GM12878 (cell line): ENCODE measurements around the gene CRYBG3. TPM values are rescaled to one million over a fixed set of nuclear protein-coding genes. Genes with fewer than 3 reads are reported as not detected.

ENCODE experiments used
- ATAC-seq: fragments of 200-7000 bp; cut with Tn5 transposase; 3 replicates; pipeline ENCODE4 v1.9.1; 2020; ENCODE audit warnings: mild to moderate bottlenecking, moderate library complexity
- BruUV-seq: library from RNA; stranded (reverse); fragments of 400-500 nt; replicated peaks from 2 replicates; lab custom pipeline; 2021; lab: Mats Ljungman, UMichigan
- CTCF ChIA-PET: fragments of 300-600 bp; sonication (Branson Sonifier 250); formaldehyde crosslinking; extraction: SDS; loops from one replicate; lab custom pipeline; 2021; ENCODE audit warnings: inconsistent platforms; lab: Yijun Ruan, JAX
- POLR2A ChIA-PET: fragments of 350-600 bp; formaldehyde crosslinking; extraction: SDS; loops from one replicate; lab custom pipeline; 2021; ENCODE audit warnings: inconsistent platforms; lab: Charles Lee
- RAD21 ChIA-PET: fragments of 300-600 bp; sonication (Branson Sonifier 250); formaldehyde crosslinking; loops from one replicate; lab custom pipeline; 2023; ENCODE audit warnings: antibody characterized with exemption; ENCODE audit not compliant: unreplicated experiment; lab: Charles Lee
- SMC1A ChIA-PET: fragments of 300-600 bp; sonication (Branson Sonifier 250); formaldehyde crosslinking; loops from one replicate; lab custom pipeline; 2023; ENCODE audit not compliant: unreplicated experiment, uncharacterized antibody; lab: Charles Lee
- DNase-seq: peaks from one replicate; pipeline ENCODE4 v3.0.0-alpha.2; 2011; ENCODE audit warnings: low read depth, low spot score
- FAIRE-seq: peaks from 3 replicates; lab custom pipeline; 2011; peaks lifted over from hg19 to GRCh38; lab: Jason Lieb, UNC
- H2AFZ ChIP-seq: 2 replicates; pipeline ENCODE4 v1.6.0; 2011; ENCODE audit warnings: low read depth, low read length, control low read depth; ENCODE audit not compliant: control insufficient read depth
- H3K27ac ChIP-seq: 2 replicates; pipeline ENCODE4 v1.5.1; 2011; ENCODE audit warnings: control low read depth; ENCODE audit not compliant: control insufficient read depth, insufficient read depth
- H3K27me3 ChIP-seq, 2 experiments: replicated peaks in 1 of 2; 2 replicates each; pipeline versions ENCODE4 v1.6.0 to v1.6.1; 2011; ENCODE audit warnings: low read length in 1 of 2; ENCODE audit not compliant: control insufficient read depth in 2 of 2, insufficient read depth in 2 of 2
- H3K36me3 ChIP-seq, 2 experiments: 2 replicates each; pipeline ENCODE4 v1.5.1; 2011; ENCODE audit warnings: low read length in 1 of 2; ENCODE audit not compliant: control insufficient read depth in 2 of 2, insufficient read depth in 2 of 2
- H3K4me1 ChIP-seq: 2 replicates; pipeline ENCODE4 v1.6.1; 2011; ENCODE audit warnings: mild to moderate bottlenecking, low read length, moderate library complexity, mixed read lengths; ENCODE audit not compliant: control insufficient read depth, insufficient read depth
- H3K4me2 ChIP-seq: 2 replicates; pipeline ENCODE4 v1.6.0; 2011; ENCODE audit warnings: control low read depth; ENCODE audit not compliant: control insufficient read depth, insufficient read depth
- H3K4me3 ChIP-seq: fragments of 200-600 bp; sonication (generic); 2 replicates; pipeline ENCODE4 v1.5.1; 2016
- H3K79me2 ChIP-seq: 2 replicates; pipeline ENCODE4 v1.6.0; 2011; ENCODE audit warnings: low read length; ENCODE audit not compliant: control insufficient read depth, insufficient read depth
- H3K9ac ChIP-seq: 2 replicates; pipeline ENCODE4 v1.8.0; 2011; ENCODE audit warnings: low read length, control low read depth, mixed read lengths; ENCODE audit not compliant: control insufficient read depth, insufficient read depth
- H3K9me3 ChIP-seq: replicated peaks from 3 replicates; pipeline ENCODE4 v1.5.1; 2011; ENCODE audit warnings: mild to moderate bottlenecking, low read length; ENCODE audit not compliant: control insufficient read depth, insufficient read depth
- H4K20me1 ChIP-seq: 2 replicates; pipeline ENCODE4 v1.6.0; 2011; ENCODE audit not compliant: control insufficient read depth, insufficient read depth
- ASH2L ChIP-seq: fragments of 300-600, 200-600 bp; sonication (generic); IDR thresholded peaks from 2 replicates; pipeline ENCODE4 v1.6.1; 2017; ENCODE audit warnings: low read depth, mild to moderate bottlenecking, borderline replicate concordance
- BCL11A ChIP-seq: IDR thresholded peaks from 2 replicates; pipeline ENCODE4 v1.6.1; 2011; ENCODE audit warnings: low read depth, low read length
- CREM ChIP-seq: IDR thresholded peaks from 2 replicates; pipeline ENCODE4 v1.6.1; 2014; ENCODE audit warnings: antibody characterized with exemption, low read depth
- HDAC2 ChIP-seq: fragments of 200-600 bp; sonication (generic); IDR thresholded peaks from 2 replicates; pipeline ENCODE4 v1.6.1; 2017
- IKZF2 ChIP-seq, 2 experiments: fragments of 450-650 bp; IDR thresholded peaks; 2 replicates each; pipeline ENCODE4 v1.6.1; 2017; ENCODE audit warnings: mild to moderate bottlenecking in 2 of 2, moderate library complexity in 2 of 2
- MXI1 ChIP-seq: fragments of 150-350 bp; IDR thresholded peaks from 2 replicates; pipeline ENCODE4 v1.6.1; 2011; ENCODE audit warnings: low read depth, mild to moderate bottlenecking, inconsistent platforms, low read length, improper control_type of control experiment
- PAX8 ChIP-seq: fragments of 450-650 bp; IDR thresholded peaks from 2 replicates; pipeline ENCODE4 v1.6.1; 2017; ENCODE audit warnings: mild to moderate bottlenecking, moderate library complexity
- POLR2AphosphoS2 ChIP-seq: IDR thresholded peaks from 2 replicates; pipeline ENCODE4 v1.6.1; 2011; ENCODE audit warnings: low read depth, mild to moderate bottlenecking, low read length, improper control_type of control experiment, moderate library complexity
- POLR2AphosphoS5 ChIP-seq: IDR thresholded peaks from 2 replicates; pipeline ENCODE4 v1.6.1; 2011; ENCODE audit warnings: mild to moderate bottlenecking, low read length, inconsistent platforms
- RELA ChIP-seq: fragments of 450-650 bp; IDR thresholded peaks from 2 replicates; pipeline ENCODE4 v1.8.0; 2014; ENCODE audit warnings: borderline replicate concordance; ENCODE audit not compliant: partially characterized antibody
- SUPT20H ChIP-seq: IDR thresholded peaks from 2 replicates; pipeline ENCODE4 v1.6.1; 2011; ENCODE audit warnings: low read depth, mild to moderate bottlenecking, low read length, moderate library complexity, borderline replicate concordance; ENCODE audit not compliant: control insufficient read depth
- TAF1 ChIP-seq: IDR thresholded peaks from 2 replicates; pipeline ENCODE4 v1.6.1; 2011; ENCODE audit warnings: mild to moderate bottlenecking, low read depth, low read length, borderline replicate concordance
- ZNF622 ChIP-seq: fragments of 450-650 bp; IDR thresholded peaks from 2 replicates; pipeline ENCODE4 v1.6.1; 2017; ENCODE audit warnings: mild to moderate bottlenecking, inconsistent platforms
- WGBS: methylation state at CpG from one replicate; pipeline ENCODE4 v1.1.6; 2016; ENCODE audit warnings: low lambda C conversion rate; ENCODE audit not compliant: insufficient replicate concordance, insufficient coverage; ENCODE audit errors: missing lambda C conversion rate; 5-methylcytosine and 5-hydroxymethylcytosine counted together
- in situ Hi-C: fragments of 300-500 bp; cut with MboI; formaldehyde crosslinking; loops from 9 replicates; pipeline ENCODE4 v1.14.3; 2018; ENCODE audit warnings: mixed read lengths
- intact Hi-C: fragments of 100-400 bp; cut with micrococcal nuclease; formaldehyde crosslinking; loops from one replicate; pipeline ENCODE4 v1.14.2; 2022; ENCODE audit not compliant: unreplicated experiment
- polyA plus RNA-seq, 11 experiments: library from polyadenylated mRNA; depleted of rRNA in 4 of 11; unstranded in 6 of 11; stranded (reverse) in 5 of 11; fragments of >200 nt; fragmentation: Nextera tagmentation in 4 of 11; fragmentation: Illumina TruSeq in 1 of 11; extraction: Ambion mirVana in 4 of 11; extraction: Trizol in 1 of 11; gene quantifications; 1 replicate in 1 of 11; 2 replicates in 10 of 11; pipeline versions ENCODE4 v1.2.1 to v1.2.3, GENCODE V29; 2011 to 2016; ENCODE audit warnings: inconsistent platforms in 2 of 11, missing spikeins in 2 of 11, low read depth in 1 of 11
- total RNA-seq, 4 experiments: library from RNA; depleted of rRNA in 3 of 4; stranded (reverse); fragments of >200 nt in 3 of 4; fragmentation: Illumina TruSeq in 1 of 4; extraction: Trizol in 1 of 4; gene quantifications; 2 replicates each; pipeline versions ENCODE4 v1.2.1 to v1.2.3, GENCODE V29; 2013 to 2021
- TF ChIP-seq, protein P1 (sequence below): fragments of 450-650 bp; formaldehyde crosslinking; IDR thresholded peaks from 2 replicates; pipeline ENCODE4 v1.5.0; 2022; ENCODE audit warnings: mild to moderate bottlenecking, missing genetic modification characterization
- TF ChIP-seq, protein P2 (sequence below): IDR thresholded peaks from 2 replicates; pipeline ENCODE4 v1.6.1; 2012; ENCODE audit warnings: low read length, inconsistent platforms

The CRYBG3 gene
- total and polyA plus RNA-seq, 10 of the 15 experiments (the other 5 are each of a cell fraction or from before 2014, with no cell fraction given) = 0.11 to 5.4 (median 1.6) TPM

DNA sequence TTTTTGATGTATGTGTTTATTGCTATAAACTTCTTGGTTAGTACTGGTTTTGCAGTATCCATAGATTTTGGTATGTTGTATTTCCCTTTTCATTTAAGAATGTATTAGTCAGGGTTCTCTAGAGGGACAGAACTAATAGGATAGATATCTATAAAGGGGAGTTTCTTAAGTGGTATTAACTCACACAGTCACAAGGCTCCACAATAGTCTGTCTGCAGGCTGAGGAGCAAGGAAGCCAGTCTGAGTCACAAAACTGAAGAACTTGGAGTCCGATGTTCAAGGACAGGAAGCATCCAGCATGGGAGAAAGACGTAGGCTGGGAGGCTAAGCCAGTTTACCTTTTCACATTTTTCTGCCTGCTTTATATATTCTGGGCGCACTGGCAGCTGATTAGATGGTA lies 48.9 kb upstream of the CRYBG3 start:
- no peak for DNase-seq
- Histone ChIP-seq H3K4me3 (no peak overlapping the region), H3K4me1 (no peaks in the 10 kb centered on the region), H3K9ac (no peak overlapping the region), H3K79me2 (no peaks in the 10 kb centered on the region), H3K27ac (no peak overlapping the region), H4K20me1 (no peaks in the 10 kb centered on the region), H3K9me3 (no peaks in the 10 kb centered on the region), H3K36me3 (no peaks in the 10 kb centered on the region), H2AFZ (no peak overlapping the region), H3K27me3 (no peaks in the 10 kb centered on the region), H3K4me2 (no peak overlapping the region)
- SMC1A ChIA-PET = no interaction called here
- CTCF ChIA-PET = no interaction called here
- RAD21 ChIA-PET = no interaction called here
- intact Hi-C loops (no loop called here), in situ Hi-C loops (no loop called here)
- POLR2A ChIA-PET = no interaction called here
- 90% methylated on average over 3 of the region's 3 CpGs for WGBS
- no peak for ATAC-seq
- TF ChIP-seq BCL11A (no peak), ZNF622 (no peak), TAF1 (no peak), POLR2AphosphoS5 (no peak)
- TF ChIP-seq, all 136 proteins: peak for 0
- FAIRE-seq = no peak
- BruUV-seq = no TSS peak

- Histone ChIP-seq H3K27ac (no peak overlapping the region), H3K9ac (no peak overlapping the region), H2AFZ (no peak overlapping the region), H3K27me3 (no peaks in the 10 kb centered on the region), H3K4me2 (no peak overlapping the region), H3K36me3 (no peaks in the 10 kb centered on the region), H4K20me1 (no peaks in the 10 kb centered on the region), H3K9me3 (no peaks in the 10 kb centered on the region), H3K4me1 (no peaks in the 10 kb centered on the region), H3K79me2 (no peaks in the 10 kb centered on the region), H3K4me3 (no peak overlapping the region)
- FAIRE-seq = no peak
- no peak for ATAC-seq
- in situ Hi-C loops (no loop called here), intact Hi-C loops (no loop called here)
- ChIA-PET CTCF (interaction anchor here (0.6 kb wide), 1 partner anchor 16 kb away, joined by 3 read pairs; no protein-coding TSS in a partner anchor), SMC1A (interaction anchor here (0.8 to 1.7 kb wide), 3 partner anchors 14 to 244 kb away, joined by 3 to 4 read pairs (median 4); partner anchors contain the start of gene ARL6), RAD21 (no interaction called here), POLR2A (no interaction called here)
- no peak for DNase-seq
- BruUV-seq = no TSS peak
- TF ChIP-seq ASH2L (no peak), SUPT20H (no peak), RELA (no peak), HDAC2 (no peak), IKZF2 (IDR thresholded peaks at IDR 0.05) (no peak), POLR2AphosphoS2 (no peak), MXI1 (no peak), PAX8 (no peak), CREM (no peak)
- TF ChIP-seq, protein P1, sequence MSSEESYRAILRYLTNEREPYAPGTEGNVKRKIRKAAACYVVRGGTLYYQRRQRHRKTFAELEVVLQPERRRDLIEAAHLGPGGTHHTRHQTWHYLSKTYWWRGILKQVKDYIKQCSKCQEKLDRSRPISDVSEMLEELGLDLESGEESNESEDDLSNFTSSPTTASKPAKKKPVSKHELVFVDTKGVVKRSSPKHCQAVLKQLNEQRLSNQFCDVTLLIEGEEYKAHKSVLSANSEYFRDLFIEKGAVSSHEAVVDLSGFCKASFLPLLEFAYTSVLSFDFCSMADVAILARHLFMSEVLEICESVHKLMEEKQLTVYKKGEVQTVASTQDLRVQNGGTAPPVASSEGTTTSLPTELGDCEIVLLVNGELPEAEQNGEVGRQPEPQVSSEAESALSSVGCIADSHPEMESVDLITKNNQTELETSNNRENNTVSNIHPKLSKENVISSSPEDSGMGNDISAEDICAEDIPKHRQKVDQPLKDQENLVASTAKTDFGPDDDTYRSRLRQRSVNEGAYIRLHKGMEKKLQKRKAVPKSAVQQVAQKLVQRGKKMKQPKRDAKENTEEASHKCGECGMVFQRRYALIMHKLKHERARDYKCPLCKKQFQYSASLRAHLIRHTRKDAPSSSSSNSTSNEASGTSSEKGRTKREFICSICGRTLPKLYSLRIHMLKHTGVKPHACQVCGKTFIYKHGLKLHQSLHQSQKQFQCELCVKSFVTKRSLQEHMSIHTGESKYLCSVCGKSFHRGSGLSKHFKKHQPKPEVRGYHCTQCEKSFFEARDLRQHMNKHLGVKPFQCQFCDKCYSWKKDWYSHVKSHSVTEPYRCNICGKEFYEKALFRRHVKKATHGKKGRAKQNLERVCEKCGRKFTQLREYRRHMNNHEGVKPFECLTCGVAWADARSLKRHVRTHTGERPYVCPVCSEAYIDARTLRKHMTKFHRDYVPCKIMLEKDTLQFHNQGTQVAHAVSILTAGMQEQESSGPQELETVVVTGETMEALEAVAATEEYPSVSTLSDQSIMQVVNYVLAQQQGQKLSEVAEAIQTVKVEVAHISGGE (CRISPR knock-in tag) = no peak
- TF ChIP-seq, protein P2, sequence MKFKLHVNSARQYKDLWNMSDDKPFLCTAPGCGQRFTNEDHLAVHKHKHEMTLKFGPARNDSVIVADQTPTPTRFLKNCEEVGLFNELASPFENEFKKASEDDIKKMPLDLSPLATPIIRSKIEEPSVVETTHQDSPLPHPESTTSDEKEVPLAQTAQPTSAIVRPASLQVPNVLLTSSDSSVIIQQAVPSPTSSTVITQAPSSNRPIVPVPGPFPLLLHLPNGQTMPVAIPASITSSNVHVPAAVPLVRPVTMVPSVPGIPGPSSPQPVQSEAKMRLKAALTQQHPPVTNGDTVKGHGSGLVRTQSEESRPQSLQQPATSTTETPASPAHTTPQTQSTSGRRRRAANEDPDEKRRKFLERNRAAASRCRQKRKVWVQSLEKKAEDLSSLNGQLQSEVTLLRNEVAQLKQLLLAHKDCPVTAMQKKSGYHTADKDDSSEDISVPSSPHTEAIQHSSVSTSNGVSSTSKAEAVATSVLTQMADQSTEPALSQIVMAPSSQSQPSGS = no peak
Measured at GRCh38 chr3:97778152-97778551, 43.7 kb upstream of the CRYBG3 start.
